T-cell (primary cell): Measurements from ENCODE around the gene DDX56. TPM values are rescaled to one million over a fixed set of nuclear protein-coding genes. Genes with fewer than 3 reads are reported as not detected.

ENCODE experiments used
- ATAC-seq, 4 experiments: fragments of 200-7000 bp in 3 of 4; fragments of 150-1000 bp in 1 of 4; cut with Tn5 transposase; replicated peaks in 1 of 4; 1 replicate in 3 of 4; 2 replicates in 1 of 4; pipeline ENCODE4 v1.10.0; 2021; ENCODE audit warnings: moderate library complexity in 3 of 4, mild to moderate bottlenecking in 2 of 4, moderate number of reproducible peaks in 1 of 4
- CTCF ChIA-PET, 2 donors: fragments of 300-600 bp; sonication (Branson Sonifier 250); formaldehyde crosslinking; loops; one replicate each; lab custom pipeline; 2022; ENCODE audit warnings: antibody characterized with exemption in 2 of 2; lab: Charles Lee
- POLR2A ChIA-PET, 2 donors: fragments of 300-600 bp; sonication (Branson Sonifier 250); formaldehyde crosslinking; loops; one replicate each; lab custom pipeline; 2022; ENCODE audit warnings: antibody characterized with exemption in 2 of 2; lab: Charles Lee
- DNase-seq, 35 experiments: peaks; one replicate each; pipeline versions ENCODE4 v3.0.0 to v3.0.0-alpha.2; 2013 to 2023
- H3K27ac ChIP-seq: one replicate; pipeline ENCODE4 v1.5.1; 2013; ENCODE audit warnings: low read length
- H3K27me3 ChIP-seq, 2 experiments: replicated peaks in 1 of 2; 1 replicate in 1 of 2; 2 replicates in 1 of 2; pipeline versions ENCODE4 v1.6.1 to v1.7.0; 2013; ENCODE audit warnings: low read length in 1 of 2, mixed read lengths in 1 of 2; ENCODE audit not compliant: control insufficient read depth in 2 of 2, insufficient read depth in 2 of 2; ENCODE audit errors: extremely low read depth in 1 of 2
- H3K36me3 ChIP-seq, 2 donors: 1 replicate in 1 of 2; 2 replicates in 1 of 2; pipeline versions ENCODE4 v1.6.1 to v1.7.0; 2013; ENCODE audit warnings: low read length in 1 of 2; ENCODE audit not compliant: control insufficient read depth in 2 of 2, insufficient read depth in 1 of 2; ENCODE audit errors: extremely low read depth in 1 of 2
- H3K4me1 ChIP-seq, 2 experiments: 1 replicate in 1 of 2; 2 replicates in 1 of 2; pipeline versions ENCODE4 v1.6.1 to v1.7.0; 2013; ENCODE audit warnings: low read length in 2 of 2, mixed read lengths in 1 of 2; ENCODE audit not compliant: insufficient read depth in 2 of 2, control insufficient read depth in 1 of 2; ENCODE audit errors: extremely low read depth in 1 of 2
- H3K4me3 ChIP-seq, 2 donors: 1 replicate in 1 of 2; 2 replicates in 1 of 2; pipeline versions ENCODE4 v1.5.1 to v1.7.0; 2013; ENCODE audit warnings: mild to moderate bottlenecking in 2 of 2, low read length in 1 of 2, moderate library complexity in 1 of 2; ENCODE audit not compliant: control insufficient read depth in 1 of 2; ENCODE audit errors: extremely low read depth in 1 of 2
- H3K9me3 ChIP-seq: 2 replicates; pipeline ENCODE4 v1.7.0; 2013
- H3K27ac Mint-ChIP-seq, 2 donors: one replicate each; pipeline ENCODE4 v1.8.0; 2020 to 2021; ENCODE audit warnings: mild to moderate bottlenecking in 2 of 2, mixed read lengths in 2 of 2
- H3K27me3 Mint-ChIP-seq, 2 donors: one replicate each; pipeline ENCODE4 v1.8.0; 2021 to 2022; ENCODE audit warnings: mixed read lengths in 2 of 2
- H3K36me3 Mint-ChIP-seq: one replicate; pipeline ENCODE4 v1.8.0; 2021; ENCODE audit warnings: mixed read lengths
- H3K4me1 Mint-ChIP-seq, 3 donors: one replicate each; pipeline ENCODE4 v1.8.0; 2020 to 2022; ENCODE audit warnings: mixed read lengths in 3 of 3, mild to moderate bottlenecking in 1 of 3
- H3K4me3 Mint-ChIP-seq, 3 donors: one replicate each; pipeline ENCODE4 v1.8.0; 2020 to 2022; ENCODE audit warnings: mild to moderate bottlenecking in 3 of 3, mixed read lengths in 3 of 3, moderate library complexity in 3 of 3
- H3K9me3 Mint-ChIP-seq, 3 donors: one replicate each; pipeline ENCODE4 v1.8.0; 2020 to 2022; ENCODE audit warnings: mixed read lengths in 3 of 3
- WGBS: methylation state at CpG from one replicate; pipeline ENCODE4 v1.1.5; 2013; ENCODE audit warnings: missing lambda C conversion rate; ENCODE audit not compliant: insufficient coverage; 5-methylcytosine and 5-hydroxymethylcytosine counted together
- total RNA-seq, 35 experiments: library from RNA in 6 of 35; stranded (reverse) in 6 of 35; fragments of 120-200 nt in 1 of 35; gene quantifications; one replicate each; pipeline versions ENCODE4 v1.2.1 to v1.2.4 and lab custom pipeline; 2013 to 2026

Gene DDX56
- total RNA-seq, 5 donors from 2014 or later (not counting 1 experiment from before 2014, with no cell fraction given), result 97.5 to 118 (median 107) TPM

DNA sequence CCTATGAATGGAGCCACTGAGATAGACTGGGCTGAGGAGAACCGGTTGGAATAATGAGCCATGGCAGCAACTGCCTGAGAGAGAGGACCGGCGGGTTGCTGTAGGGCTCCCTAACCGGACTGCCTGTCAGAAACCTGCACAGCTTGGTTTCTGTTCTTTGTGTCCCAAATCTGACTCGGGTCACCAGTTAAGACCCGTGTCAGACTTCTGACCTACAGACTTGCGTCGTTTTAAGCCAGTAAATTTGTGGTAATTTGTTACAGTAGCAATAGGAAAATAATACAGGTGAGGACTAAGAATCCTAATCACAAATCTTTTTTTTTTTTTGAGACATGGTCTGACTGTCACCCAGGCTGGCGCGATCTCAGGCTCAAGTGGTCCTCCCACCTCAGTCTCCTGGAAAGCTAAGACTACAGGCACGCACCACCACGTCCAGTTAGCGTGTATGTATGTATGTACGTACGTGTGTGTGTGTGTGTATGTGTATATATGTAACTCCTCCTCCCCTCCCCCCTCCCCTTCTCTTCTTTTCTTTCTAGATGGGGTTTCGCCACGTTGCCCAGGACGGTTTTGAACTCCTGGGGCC is 672 bp upstream of the DDX56 start:
- Mint-ChIP-seq H3K4me1 (peaks cover 34 to 53% (median 50%) of the 10 kb centered on the region in 3 donors), H3K36me3 (peaks cover 41% of the 10 kb centered on the region), H3K9me3 (no peaks in the 10 kb centered on the region), H3K27me3 (no peaks in the 10 kb centered on the region), H3K27ac (peak overlapping the region; percentile 97 to 98), H3K4me3 (peak overlapping the region; percentile 93 to 99 (median 97))
- 9% methylated on average over 7 of the region's 18 CpGs for WGBS
- Histone ChIP-seq H3K4me3 (peak overlapping the region; percentile 80 to 93), H3K4me1 (peaks cover 10 to 28% of the 10 kb centered on the region in 2 experiments), H3K9me3 (no peaks in the 10 kb centered on the region), H3K36me3 (peaks cover 13 to 58% of the 10 kb centered on the region in 2 donors), H3K27ac (peak overlapping the region; percentile 84), H3K27me3 (no peaks in the 10 kb centered on the region)
- POLR2A ChIA-PET, result interaction anchor here (0.5 to 1.8 kb wide), 11 partner anchors 8 to 536 kb away, joined by 3 to 8 read pairs (median 4); partner anchors contain the start of genes H2AZ2 (in 1 of the 2) and NUDCD3 (in 1 of the 2)
- DNase-seq (peak in 3 of 35 experiments; percentile 6 to 12 (median 9)), ATAC-seq (no peak)
- CTCF ChIA-PET, result interaction anchor here (0.6 to 1.4 kb wide), 5 partner anchors 8 to 349 kb away, joined by 3 to 11 read pairs (median 5); partner anchors contain the start of gene TMED4 (in 1 of the 2)

- Mint-ChIP-seq H3K27ac (peak overlapping the region; percentile 15 to 98), H3K4me3 (peak overlapping the region; percentile 93 to 99 (median 97)), H3K36me3 (peaks cover 49% of the 10 kb centered on the region), H3K9me3 (no peaks in the 10 kb centered on the region), H3K4me1 (peaks cover 35 to 44% (median 42%) of the 10 kb centered on the region in 3 donors), H3K27me3 (no peaks in the 10 kb centered on the region)
- Histone ChIP-seq H3K4me1 (peaks cover 10 to 28% of the 10 kb centered on the region in 2 experiments), H3K36me3 (peaks cover 21 to 60% of the 10 kb centered on the region in 2 donors), H3K27me3 (no peaks in the 10 kb centered on the region), H3K4me3 (peak overlapping the region; percentile 80 to 93), H3K9me3 (no peaks in the 10 kb centered on the region), H3K27ac (peak overlapping the region; percentile 84)
- ChIA-PET CTCF (interaction anchor here (1.0 to 1.1 kb wide), 2 partner anchors 9 to 274 kb away, joined by 3 read pairs; no protein-coding TSS in a partner anchor), POLR2A (interaction anchor here in 1 of 2 donors (0.9 to 1.8 kb wide), 3 partner anchors 9 to 275 kb away, joined by 3 to 8 read pairs (median 3); partner anchors contain the start of genes H2AZ2 and TMED4)
- 69% methylated on average over 5 of the region's 5 CpGs for WGBS
- DNase-seq, result no peak
- ATAC-seq, result no peak
These were observed 937 bp downstream of the DDX56 start for GRCh38 chr7:44572771-44573170.

- Mint-ChIP-seq H3K27ac (peak overlapping the region in 1 of 2 donors; percentile 16), H3K4me3 (no peak overlapping the region), H3K9me3 (no peaks in the 10 kb centered on the region), H3K36me3 (peaks cover 59% of the 10 kb centered on the region), H3K27me3 (no peaks in the 10 kb centered on the region), H3K4me1 (peaks cover 40 to 45% (median 44%) of the 10 kb centered on the region in 3 donors)
- Histone ChIP-seq H3K4me1 (peaks cover 10 to 36% of the 10 kb centered on the region in 2 experiments), H3K27me3 (no peaks in the 10 kb centered on the region), H3K27ac (no peak overlapping the region), H3K9me3 (no peaks in the 10 kb centered on the region), H3K36me3 (peaks cover 23 to 77% of the 10 kb centered on the region in 2 donors), H3K4me3 (no peak overlapping the region)
- DNase-seq, result no peak
- ATAC-seq, result no peak
- CTCF ChIA-PET, result interaction anchor here in 1 of 2 donors (0.5 kb wide), 1 partner anchor 550 kb away, joined by 4 read pairs; no protein-coding TSS in a partner anchor
- POLR2A ChIA-PET, result interaction anchor here in 1 of 2 donors (0.6 kb wide), 1 partner anchor 587 kb away, joined by 5 read pairs; no protein-coding TSS in a partner anchor
- WGBS, result 96% methylated on average over 7 of the region's 9 CpGs
These were observed 3.7 kb downstream of the DDX56 start for GRCh38 chr7:44569959-44570358.

GRCh38 chr7:44568771-44569560 is 4.7 kb downstream of the DDX56 start:
- POLR2A ChIA-PET, result no interaction called here
- no peaks in the 10 kb centered on the region for H3K27me3 ChIP-seq
- Mint-ChIP-seq H3K27me3 (no peaks in the 10 kb centered on the region), H3K27ac (no peak overlapping the region), H3K9me3 (no peaks in the 10 kb centered on the region), H3K36me3 (peaks cover 56% of the 10 kb centered on the region), H3K4me1 (peaks cover 30 to 38% (median 35%) of the 10 kb centered on the region in 3 donors), H3K4me3 (no peak overlapping the region)
- CTCF ChIA-PET, result interaction anchor here (0.5 to 0.6 kb wide), 3 partner anchors 17 to 549 kb away, joined by 3 to 4 read pairs (median 4); no protein-coding TSS in a partner anchor
- no peaks in the 10 kb centered on the region for H3K9me3 ChIP-seq
- DNase-seq (no peak), ATAC-seq (no peak)
- H3K4me3 ChIP-seq, result no peak overlapping the region
- H3K36me3 ChIP-seq, result peaks cover 25 to 85% of the 10 kb centered on the region in 2 donors
- H3K27ac ChIP-seq, result no peak overlapping the region
- 97% methylated on average over 8 of the region's 17 CpGs for WGBS
- peaks cover 7 to 28% of the 10 kb centered on the region in 2 experiments for H3K4me1 ChIP-seq

- Mint-ChIP-seq H3K9me3 (no peaks in the 10 kb centered on the region), H3K27ac (peak overlapping the region in 1 of 2 donors; percentile 39), H3K4me3 (no peak overlapping the region), H3K36me3 (peaks cover 53% of the 10 kb centered on the region), H3K4me1 (peaks cover 23 to 27% (median 24%) of the 10 kb centered on the region in 3 donors), H3K27me3 (no peaks in the 10 kb centered on the region)
- no peaks in the 10 kb centered on the region for H3K9me3 ChIP-seq
- ChIA-PET POLR2A (interaction anchor here in 1 of 2 donors (0.5 kb wide), 1 partner anchor 252 kb away, joined by 5 read pairs; no protein-coding TSS in a partner anchor), CTCF (interaction anchor here in 1 of 2 donors (0.5 kb wide), 1 partner anchor 635 kb away, joined by 4 read pairs; no protein-coding TSS in a partner anchor)
- ATAC-seq, result no peak
- H3K27ac ChIP-seq, result no peak overlapping the region
- peaks cover 25 to 88% of the 10 kb centered on the region in 2 donors for H3K36me3 ChIP-seq
- H3K27me3 ChIP-seq, result no peaks in the 10 kb centered on the region
- H3K4me1 ChIP-seq, result peaks cover 3 to 19% of the 10 kb centered on the region in 2 experiments
- no peak overlapping the region for H3K4me3 ChIP-seq
- DNase-seq, result no peak
- 100% methylated on average over 5 of the region's 6 CpGs for WGBS
These were observed 5.8 kb downstream of the DDX56 start for GRCh38 chr7:44567884-44568283.
